H1 (cell line): Measurements from ENCODE around the gene LRRC8D. TPM values are rescaled to one million over a fixed set of nuclear protein-coding genes. Genes with fewer than 3 reads are reported as not detected.

Source experiments
- CTCF ChIA-PET: fragments of 300-600 bp; sonication (Branson Sonifier 250); formaldehyde crosslinking; loops from one replicate; lab custom pipeline; 2021; ENCODE audit not compliant: partially characterized antibody; lab: Charles Lee
- POLR2A ChIA-PET: fragments of 300-600 bp; sonication (Branson Sonifier 250); formaldehyde crosslinking; loops from one replicate; lab custom pipeline; 2021; ENCODE audit warnings: inconsistent platforms; ENCODE audit not compliant: partially characterized antibody; lab: Charles Lee
- DNase-seq, 2 experiments: peaks; one replicate each; pipeline versions ENCODE4 v3.0.0 to v3.0.0-alpha.2; 2010 to 2022; ENCODE audit warnings: low spot score in 2 of 2, low read depth in 1 of 2, mixed read lengths in 1 of 2
- FAIRE-seq: peaks from 2 replicates; lab custom pipeline; 2011; peaks lifted over from hg19 to GRCh38; lab: Jason Lieb, UNC
- H2AFZ ChIP-seq: 2 replicates; pipeline ENCODE4 v1.8.1; 2012; ENCODE audit warnings: low read length, inconsistent platforms
- H2AK5ac ChIP-seq: 2 replicates; pipeline ENCODE4 v1.6.1; 2013; ENCODE audit warnings: low read depth, low read length
- H2BK120ac ChIP-seq: replicated peaks from 2 replicates; pipeline ENCODE3; 2013; ENCODE audit warnings: low read depth, low read length, inconsistent platforms
- H2BK12ac ChIP-seq: 2 replicates; pipeline ENCODE4 v1.6.1; 2013; ENCODE audit warnings: low read depth, low read length
- H2BK15ac ChIP-seq: 2 replicates; pipeline ENCODE4 v1.6.1; 2013; ENCODE audit warnings: low read length
- H2BK20ac ChIP-seq: 2 replicates; pipeline ENCODE4 v1.6.1; 2013; ENCODE audit warnings: low read length
- H2BK5ac ChIP-seq: 2 replicates; pipeline ENCODE4 v1.6.1; 2013; ENCODE audit warnings: low read depth, low read length
- H3K14ac ChIP-seq: 2 replicates; pipeline ENCODE4 v1.6.1; 2013; ENCODE audit warnings: inconsistent platforms; ENCODE audit not compliant: insufficient read length
- H3K18ac ChIP-seq: 2 replicates; pipeline ENCODE4 v1.6.1; 2013; ENCODE audit warnings: low read length; ENCODE audit errors: extremely low read depth
- H3K23ac ChIP-seq: 2 replicates; pipeline ENCODE4 v1.6.1; 2013; ENCODE audit warnings: inconsistent platforms; ENCODE audit not compliant: insufficient read length
- H3K23me2 ChIP-seq: 2 replicates; pipeline ENCODE4 v1.6.1; 2013; ENCODE audit warnings: low read depth, low read length
- H3K27ac ChIP-seq: 2 replicates; pipeline ENCODE4 v1.6.1; 2011; ENCODE audit warnings: low read depth, low read length, inconsistent platforms
- H3K27me3 ChIP-seq, 4 experiments: replicated peaks in 1 of 4; 1 replicate in 1 of 4; 2 replicates in 3 of 4; pipeline versions ENCODE4 v1.6.1 to v1.8.1; 2011 to 2013; ENCODE audit warnings: low read length in 3 of 4, mild to moderate bottlenecking in 3 of 4, inconsistent platforms in 2 of 4, mixed read lengths in 2 of 4, moderate library complexity in 1 of 4; ENCODE audit not compliant: control insufficient read depth in 3 of 4, insufficient read depth in 3 of 4; ENCODE audit errors: extremely low read depth in 1 of 4
- H3K36me3 ChIP-seq, 4 experiments: 2 replicates each; pipeline versions ENCODE4 v1.6.1 to v1.8.1; 2011 to 2013; ENCODE audit warnings: mild to moderate bottlenecking in 4 of 4, low read length in 3 of 4, moderate library complexity in 2 of 4, control low read depth in 1 of 4, inconsistent platforms in 1 of 4; ENCODE audit not compliant: insufficient read depth in 4 of 4, control insufficient read depth in 2 of 4
- H3K4ac ChIP-seq: replicated peaks from 2 replicates; pipeline ENCODE3; 2013; ENCODE audit warnings: low read length, low read depth, mixed read lengths, inconsistent platforms; ENCODE audit not compliant: insufficient read length
- H3K4me1 ChIP-seq, 4 experiments: replicated peaks in 1 of 4; 1 replicate in 1 of 4; 2 replicates in 3 of 4; pipeline versions ENCODE4 v1.6.1 to v1.8.1; 2011 to 2013; ENCODE audit warnings: low read length in 3 of 4, inconsistent platforms in 2 of 4, mixed read lengths in 1 of 4; ENCODE audit not compliant: insufficient read depth in 4 of 4, control insufficient read depth in 3 of 4
- H3K4me2 ChIP-seq, 2 experiments: 2 replicates each; pipeline versions ENCODE4 v1.6.1 to v1.8.1; 2011 to 2013; ENCODE audit warnings: low read depth in 2 of 2, low read length in 2 of 2, control low read depth in 1 of 2, inconsistent platforms in 1 of 2, mild to moderate bottlenecking in 1 of 2; ENCODE audit not compliant: insufficient read depth in 1 of 2
- H3K4me3 ChIP-seq, 4 experiments: fragments of 200-600, 300-600 bp in 1 of 4; sonication (generic), shearing (Covaris generic), sonication (Bioruptor Twin) in 1 of 4; 2 replicates each; pipeline versions ENCODE4 v1.5.1 to v1.8.1; 2011 to 2016; ENCODE audit warnings: low read length in 4 of 4, low read depth in 3 of 4, control low read depth in 2 of 4, inconsistent platforms in 2 of 4, mild to moderate bottlenecking in 2 of 4, mixed read lengths in 1 of 4, moderate library complexity in 1 of 4; ENCODE audit not compliant: insufficient read depth in 2 of 4; ENCODE audit errors: extremely low read depth in 1 of 4
- H3K56ac ChIP-seq: replicated peaks from 2 replicates; pipeline ENCODE3; 2013; ENCODE audit warnings: low read depth, mild to moderate bottlenecking, mixed read lengths, low read length, inconsistent platforms; ENCODE audit not compliant: insufficient read length
- H3K79me1 ChIP-seq: 2 replicates; pipeline ENCODE4 v1.6.1; 2013; ENCODE audit warnings: low read depth, low read length, control low read depth
- H3K79me2 ChIP-seq, 2 experiments: 2 replicates each; pipeline versions ENCODE4 v1.6.1 to v1.8.1; 2012 to 2013; ENCODE audit warnings: low read length in 2 of 2, mild to moderate bottlenecking in 2 of 2, inconsistent platforms in 1 of 2; ENCODE audit not compliant: insufficient read depth in 2 of 2, control insufficient read depth in 1 of 2
- H3K9ac ChIP-seq, 4 experiments: replicated peaks in 1 of 4; 1 replicate in 1 of 4; 2 replicates in 3 of 4; pipeline versions ENCODE4 v1.6.1 to v1.8.1; 2011 to 2013; ENCODE audit warnings: low read depth in 3 of 4, low read length in 3 of 4, control low read depth in 2 of 4, mild to moderate bottlenecking in 2 of 4, moderate library complexity in 2 of 4, inconsistent platforms in 1 of 4; ENCODE audit errors: extremely low read depth in 1 of 4
- H3K9me3 ChIP-seq, 2 experiments: 2 replicates each; pipeline versions ENCODE4 v1.6.1 to v1.8.1; 2012 to 2013; ENCODE audit warnings: mild to moderate bottlenecking in 2 of 2, moderate library complexity in 2 of 2, control low read depth in 1 of 2, inconsistent platforms in 1 of 2, low read depth in 1 of 2, low read length in 1 of 2, mixed read lengths in 1 of 2; ENCODE audit not compliant: insufficient read depth in 2 of 2
- H4K20me1 ChIP-seq, 2 experiments: replicated peaks in 1 of 2; 2 replicates each; pipeline versions ENCODE3 to v1.8.1; 2011 to 2013; ENCODE audit warnings: inconsistent platforms in 2 of 2, low read length in 2 of 2, mild to moderate bottlenecking in 1 of 2; ENCODE audit not compliant: insufficient read depth in 2 of 2, control insufficient read depth in 1 of 2
- H4K5ac ChIP-seq: 2 replicates; pipeline ENCODE4 v1.6.1; 2013; ENCODE audit warnings: low read length, low read depth, mixed read lengths, inconsistent platforms; ENCODE audit not compliant: insufficient read length
- H4K8ac ChIP-seq: 2 replicates; pipeline ENCODE4 v1.8.0; 2013; ENCODE audit warnings: mild to moderate bottlenecking, moderate library complexity, low read length, inconsistent platforms; ENCODE audit not compliant: insufficient read depth; ENCODE audit errors: extremely low read depth
- H4K91ac ChIP-seq: replicated peaks from 2 replicates; pipeline ENCODE3; 2013; ENCODE audit warnings: low read length, mixed read lengths, inconsistent platforms; ENCODE audit not compliant: insufficient read length
- CHD2 ChIP-seq: IDR thresholded peaks from 2 replicates; pipeline ENCODE4 v1.6.1; 2012; ENCODE audit warnings: low read length, improper control_type of control experiment
- E2F6 ChIP-seq: IDR thresholded peaks from 2 replicates; pipeline ENCODE4 v1.6.1; 2012; ENCODE audit warnings: inconsistent platforms
- EP300 ChIP-seq, 2 experiments: IDR thresholded peaks; 1 replicate in 1 of 2; 2 replicates in 1 of 2; pipeline ENCODE4 v1.6.1; 2011 to 2012; ENCODE audit warnings: low read depth in 2 of 2, low read length in 2 of 2, mild to moderate bottlenecking in 2 of 2, borderline replicate concordance in 1 of 2, inconsistent platforms in 1 of 2, moderate library complexity in 1 of 2
- HDAC2 ChIP-seq, 2 experiments: fragments of 300-600 bp in 1 of 2; sonication (generic) in 1 of 2; IDR thresholded peaks; 2 replicates each; pipeline ENCODE4 v1.6.1; 2011 to 2012; ENCODE audit warnings: low read depth in 2 of 2, low read length in 2 of 2, mild to moderate bottlenecking in 2 of 2, moderate library complexity in 2 of 2, borderline replicate concordance in 1 of 2, inconsistent platforms in 1 of 2
- MAX ChIP-seq: IDR thresholded peaks from 2 replicates; pipeline ENCODE4 v1.6.1; 2012; ENCODE audit warnings: inconsistent platforms
- POLR2AphosphoS5 ChIP-seq: IDR thresholded peaks from 2 replicates; pipeline ENCODE4 v1.6.1; 2011; ENCODE audit warnings: low read depth, low read length
- RFX5 ChIP-seq: IDR thresholded peaks from 2 replicates; pipeline ENCODE4 v1.6.1; 2011; ENCODE audit warnings: low read depth, low read length, improper control_type of control experiment, borderline replicate concordance
- SP1 ChIP-seq: IDR thresholded peaks from 2 replicates; pipeline ENCODE4 v1.6.1; 2011; ENCODE audit warnings: low read depth, low read length
- TBP ChIP-seq: IDR thresholded peaks from 2 replicates; pipeline ENCODE4 v1.6.1; 2011; ENCODE audit warnings: low read depth, low read length, improper control_type of control experiment
- TCF12 ChIP-seq: IDR thresholded peaks from 2 replicates; pipeline ENCODE4 v1.6.1; 2011; ENCODE audit warnings: low read depth, mild to moderate bottlenecking, low read length
- ZNF274 ChIP-seq: IDR thresholded peaks from 2 replicates; pipeline ENCODE4 v1.7.0; 2012; ENCODE audit warnings: low read length, borderline replicate concordance; ENCODE audit errors: extremely low read depth
- WGBS, 2 experiments: shearing (Covaris generic) in 1 of 2; methylation state at CpG; one replicate each; pipeline versions ENCODE4 v1.1.6 to v1.1.7; 2013 to 2015; ENCODE audit warnings: low lambda C conversion rate in 2 of 2, mixed read lengths in 2 of 2, inconsistent platforms in 1 of 2, low coverage in 1 of 2, missing lambda C conversion rate in 1 of 2; ENCODE audit not compliant: insufficient replicate concordance in 2 of 2, insufficient coverage in 1 of 2, insufficient read length in 1 of 2; ENCODE audit errors: extremely low coverage in 1 of 2, missing lambda C conversion rate in 1 of 2; 5-methylcytosine and 5-hydroxymethylcytosine counted together
- polyA plus RNA-seq, 7 experiments: library from polyadenylated mRNA; depleted of rRNA in 3 of 7; stranded (reverse) in 5 of 7; unstranded in 2 of 7; fragments of >200 nt in 5 of 7; fragments of 200-250 nt in 2 of 7; gene quantifications; 1 replicate in 5 of 7; 2 replicates in 1 of 7; 4 replicates in 1 of 7; pipeline versions ENCODE4 v1.2.1 to v1.2.3, GENCODE V29; 2011 to 2013; ENCODE audit warnings: missing spikeins in 2 of 7, mixed read lengths in 2 of 7
- total RNA-seq: library from RNA; stranded (reverse); fragmentation: NEBNext Ultra II Directional; extraction: Animal tissue kit (Norgen Biotek cat#: 25700); gene quantifications from 2 replicates; pipeline ENCODE4 v1.2.1, GENCODE V29; 2021

LRRC8D gene
- total and polyA plus RNA-seq, 2 of the 8 experiments (the other 6 are each of a cell fraction or from before 2014, with no cell fraction given) = 42.0 to 58.5 TPM

- Histone ChIP-seq H3K4me1 (peaks cover 0 to 13% (median 3%) of the 10 kb centered on the region in 4 experiments; a peak in 5 of 7 replicates), H2BK20ac (no peak overlapping the region), H2BK15ac (no peak overlapping the region), H4K20me1 (no peaks in the 10 kb centered on the region), H3K9me3 (peaks cover 0 to under 1% of the 10 kb centered on the region in 2 experiments; a peak in 2 of 4 replicates), H4K5ac (no peak overlapping the region), H4K8ac (no peak overlapping the region), H3K4me3 (no peak overlapping the region), H2AK5ac (no peak overlapping the region), H3K27me3 (no peaks in the 10 kb centered on the region), H3K79me1 (no peaks in the 10 kb centered on the region), H2AFZ (no peak overlapping the region), H3K4me2 (no peak overlapping the region), H3K9ac (no peak overlapping the region), H3K56ac (no peak overlapping the region), H3K27ac (no peak overlapping the region), H3K14ac (no peak overlapping the region), H3K23ac (no peak overlapping the region), H2BK12ac (peak overlapping the region; percentile 60), H3K36me3 (no peaks in the 10 kb centered on the region), H2BK120ac (no peak overlapping the region), H3K4ac (no peak overlapping the region), H2BK5ac (peak overlapping the region; percentile 6; the same call in 1 of the 2 replicates), H3K18ac (no peak overlapping the region; the same call in 1 of the 2 replicates), H3K23me2 (no peaks in the 10 kb centered on the region), H3K79me2 (no peaks in the 10 kb centered on the region), H4K91ac (no peak overlapping the region)
- WGBS, 2 experiments = 100% methylated on average over 1 of the region's 1 CpG; no CpG with 5 or more reads in 1 of the 2 experiments
- POLR2A ChIA-PET = interaction anchor here (0.5 to 1.7 kb wide), 3 partner anchors 15 to 91 kb away, joined by 3 to 4 read pairs (median 4); no protein-coding TSS in a partner anchor
- peak in 1 of 2 experiments; percentile 35 for DNase-seq
- TF ChIP-seq MAX (no peak), TCF12 (no peak), CHD2 (no peak), E2F6 (no peak), ZNF274 (no peak), POLR2AphosphoS5 (no peak), HDAC2 (IDR thresholded peaks at IDR 0.05; ENCODE audit: borderline replicate concordance in 1 of 2, low read depth in 2 of 2, low read length in 2 of 2) (no peak), EP300 (IDR thresholded peaks at IDR 0.05; ENCODE audit: borderline replicate concordance in 1 of 2, low read depth in 2 of 2, low read length in 2 of 2) (no peak), TBP (no peak), SP1 (no peak), RFX5 (no peak)
- CTCF ChIA-PET = interaction anchor here (1.1 to 1.4 kb wide), 2 partner anchors 109 to 192 kb away, joined by 3 to 9 read pairs; no protein-coding TSS in a partner anchor
- FAIRE-seq = no peak
Measured at GRCh38 chr1:89954401-89954800, 133.6 kb downstream of the LRRC8D start.
